ENCODE measurements around the gene OR51E1. TPM values are rescaled to one million over a fixed set of nuclear protein-coding genes. Genes with fewer than 3 reads are reported as not detected.

Gene OR51E1
- not detected for total RNA-seq
- long read RNA-seq, result 0 reads

DNA sequence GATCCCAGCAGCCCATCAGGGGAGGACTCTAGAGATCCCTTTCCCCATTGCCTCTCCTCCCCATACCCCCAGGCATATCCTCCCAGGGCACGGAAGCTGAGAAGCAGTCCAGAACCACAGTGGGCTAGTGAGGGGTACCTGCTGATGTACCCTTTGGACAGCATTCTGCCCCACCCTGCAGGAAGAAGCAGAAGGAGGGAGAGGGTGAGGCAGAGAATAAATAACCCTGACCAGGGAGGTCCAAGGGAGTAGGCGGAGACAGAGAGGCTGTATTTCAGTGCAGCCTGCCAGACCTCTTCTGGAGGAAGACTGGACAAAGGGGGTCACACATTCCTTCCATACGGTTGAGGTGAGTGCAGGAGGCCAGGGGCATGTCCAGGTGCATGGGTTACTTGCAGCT, at the start of gene OR51E1:
Gene OR51E1 (plus strand): TSS at position 301 of the 400 bp plus-strand sequence. CDS start 8,545 bp downstream, outside the sequence.
- intact Hi-C loops (cut with DNase I), result no loop called here
- Histone ChIP-seq H3K9me3 (no peaks in the 10 kb centered on the region), H3K27me3 (ENCODE audit: low read depth) (no peaks in the 10 kb centered on the region), H3K4me3 (no peak within 1 kb of the TSS), H3K36me3 (no peaks in the 10 kb centered on the region), H3K27ac (no peak within 1 kb of the TSS), H3K4me1 (no peaks in the 10 kb centered on the region)
- ATAC-seq, result no peak
- TF ChIP-seq, protein P1, sequence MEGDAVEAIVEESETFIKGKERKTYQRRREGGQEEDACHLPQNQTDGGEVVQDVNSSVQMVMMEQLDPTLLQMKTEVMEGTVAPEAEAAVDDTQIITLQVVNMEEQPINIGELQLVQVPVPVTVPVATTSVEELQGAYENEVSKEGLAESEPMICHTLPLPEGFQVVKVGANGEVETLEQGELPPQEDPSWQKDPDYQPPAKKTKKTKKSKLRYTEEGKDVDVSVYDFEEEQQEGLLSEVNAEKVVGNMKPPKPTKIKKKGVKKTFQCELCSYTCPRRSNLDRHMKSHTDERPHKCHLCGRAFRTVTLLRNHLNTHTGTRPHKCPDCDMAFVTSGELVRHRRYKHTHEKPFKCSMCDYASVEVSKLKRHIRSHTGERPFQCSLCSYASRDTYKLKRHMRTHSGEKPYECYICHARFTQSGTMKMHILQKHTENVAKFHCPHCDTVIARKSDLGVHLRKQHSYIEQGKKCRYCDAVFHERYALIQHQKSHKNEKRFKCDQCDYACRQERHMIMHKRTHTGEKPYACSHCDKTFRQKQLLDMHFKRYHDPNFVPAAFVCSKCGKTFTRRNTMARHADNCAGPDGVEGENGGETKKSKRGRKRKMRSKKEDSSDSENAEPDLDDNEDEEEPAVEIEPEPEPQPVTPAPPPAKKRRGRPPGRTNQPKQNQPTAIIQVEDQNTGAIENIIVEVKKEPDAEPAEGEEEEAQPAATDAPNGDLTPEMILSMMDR (IDR thresholded peaks at IDR 0.05), result no peak
- no peak for DNase-seq

- intact Hi-C loops (cut with DNase I), result no loop called here
- no peak for DNase-seq
- H3K4me1 ChIP-seq, result peaks cover 18% of the 10 kb centered on the region
- no peak overlapping the region for H3K27ac ChIP-seq
- H3K27me3 ChIP-seq (ENCODE audit: low read depth), result no peaks in the 10 kb centered on the region
- H3K4me3 ChIP-seq, result no peak overlapping the region
- no peak for ATAC-seq
- no peaks in the 10 kb centered on the region for H3K9me3 ChIP-seq
- H3K36me3 ChIP-seq, result peaks cover 53% of the 10 kb centered on the region
- TF ChIP-seq, protein P1 (IDR thresholded peaks at IDR 0.05), result no peak
Observed at GRCh38 chr11:4605057-4605456, 38.7 kb upstream of the OR51E1 start.

DNA sequence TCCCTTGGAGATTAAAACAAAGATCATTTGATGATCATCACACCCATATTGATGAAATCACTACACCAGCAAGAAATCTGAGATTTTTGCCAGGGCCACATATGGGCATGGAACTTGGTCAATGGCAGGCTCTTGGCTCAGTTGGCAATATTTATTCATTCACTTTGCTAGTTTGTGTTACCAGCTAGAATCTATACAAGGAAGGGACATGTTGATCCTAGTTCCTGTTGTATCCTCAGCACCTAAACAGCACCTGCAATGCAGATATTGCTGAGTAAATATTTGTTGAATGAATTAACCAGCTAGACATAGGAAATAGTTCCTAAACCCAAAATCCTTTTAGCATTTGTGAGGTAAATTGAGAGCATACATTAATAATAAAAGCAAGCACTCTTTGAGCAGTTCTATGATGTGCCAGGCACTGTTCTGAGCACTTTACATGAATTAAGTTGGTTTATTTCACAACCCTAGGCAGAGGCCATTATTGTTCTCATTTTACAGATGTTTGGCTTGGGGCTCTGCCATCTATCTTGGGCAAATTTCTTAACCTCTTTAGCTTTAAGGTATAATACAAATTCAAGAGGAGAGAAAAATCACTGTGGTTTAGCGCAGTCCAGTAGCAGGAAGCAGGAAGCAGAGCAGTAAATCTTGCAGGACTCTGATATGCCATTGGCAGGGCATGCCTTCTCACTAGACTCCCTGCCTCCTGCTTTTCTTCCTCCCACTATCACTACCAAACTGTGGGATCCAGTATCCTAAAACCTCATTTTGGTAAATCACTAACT, 37.4 kb upstream of the OR51E1 start:
- peak; percentile 25 to 27 for ATAC-seq
- Histone ChIP-seq H3K27ac (no peak overlapping the region), H3K4me3 (peak overlapping the region; percentile 75), H3K9me3 (no peaks in the 10 kb centered on the region), H3K4me1 (peaks cover 20% of the 10 kb centered on the region), H3K36me3 (peaks cover 39% of the 10 kb centered on the region), H3K27me3 (ENCODE audit: low read depth) (no peaks in the 10 kb centered on the region)
- intact Hi-C loops (cut with DNase I), result no loop called here
- no peak for DNase-seq
- TF ChIP-seq, protein P1 (IDR thresholded peaks at IDR 0.05), result no peak

- DNase-seq (no peak), ATAC-seq (no peak)
- intact Hi-C loops (cut with DNase I), result no loop called here
Observed at GRCh38 chr11:4607096-4607495, 36.7 kb upstream of the OR51E1 start.

DNA sequence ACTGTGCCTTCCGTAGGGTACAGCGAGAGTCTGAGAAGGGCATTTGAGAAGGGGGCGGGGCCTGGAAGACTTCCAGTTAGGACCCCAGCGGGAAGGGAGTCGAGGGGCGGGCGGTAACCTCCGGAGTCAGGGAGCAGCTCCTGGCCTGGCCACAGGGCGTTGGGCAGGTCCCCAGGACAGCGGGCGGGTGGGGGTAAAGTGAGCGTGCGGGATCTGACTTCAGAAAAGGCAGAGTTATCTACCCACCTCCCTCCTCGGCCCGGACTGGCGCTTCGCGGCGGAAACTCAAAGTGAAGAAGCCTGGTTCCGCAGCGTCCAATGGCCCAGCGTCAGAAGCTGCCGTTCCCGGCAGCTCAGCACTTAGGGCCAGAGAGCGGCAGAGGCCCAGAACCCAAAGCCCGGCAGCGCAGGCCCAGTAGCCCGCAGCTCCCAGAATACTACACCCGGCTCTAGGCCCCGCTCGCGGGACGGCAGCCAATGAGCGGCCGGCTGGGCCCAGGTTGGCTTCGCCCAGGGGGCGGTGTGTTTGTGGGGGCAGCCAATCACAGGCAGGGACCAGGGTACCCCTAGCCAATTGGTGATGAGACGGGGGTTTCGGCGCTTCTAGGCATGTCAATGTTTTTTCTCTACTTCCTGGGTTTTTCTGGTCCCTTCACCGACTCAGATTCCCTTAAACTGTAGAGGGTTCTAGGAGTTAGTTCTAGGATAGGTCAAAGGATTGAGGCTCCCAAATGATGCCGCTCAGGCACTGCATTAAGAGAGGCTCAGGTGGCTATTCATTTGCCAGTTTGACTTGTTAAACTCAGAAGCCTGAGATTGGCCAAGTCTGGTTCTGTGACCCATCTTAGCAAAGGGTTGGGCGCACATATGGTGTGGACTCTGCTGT, 35.8 kb upstream of the OR51E1 start, which contains the start of gene TRIM68:
Gene TRIM68 (minus strand): TSS at position 451 of the 886 bp plus-strand sequence. CDS start 2,727 bp downstream, outside the sequence.
- TF ChIP-seq, protein P1 (IDR thresholded peaks at IDR 0.05), result no peak
- DNase-seq, result peak; percentile 97
- peaks cover 23% of the 10 kb centered on the region for H3K36me3 ChIP-seq
- peak within 1 kb of the TSS; percentile 75 for H3K4me3 ChIP-seq
- peak; percentile 100 for ATAC-seq
- H3K9me3 ChIP-seq, result no peaks in the 10 kb centered on the region
- peak within 1 kb of the TSS; percentile 90 for H3K27ac ChIP-seq
- peaks cover 20% of the 10 kb centered on the region for H3K4me1 ChIP-seq
- intact Hi-C loops (cut with DNase I), result no loop called here
- no peaks in the 10 kb centered on the region for H3K27me3 ChIP-seq (ENCODE audit: low read depth)

More at GRCh38 chr11:4607096-4607495, 36.7 kb upstream of the OR51E1 start:
- TF ChIP-seq, protein P1 (IDR thresholded peaks at IDR 0.05), result no peak
- Histone ChIP-seq H3K4me3 (peak overlapping the region; percentile 75), H3K27ac (peak overlapping the region; percentile 90), H3K9me3 (no peaks in the 10 kb centered on the region), H3K4me1 (peaks cover 20% of the 10 kb centered on the region), H3K36me3 (peaks cover 32% of the 10 kb centered on the region), H3K27me3 (ENCODE audit: low read depth) (no peaks in the 10 kb centered on the region)

Data from lower lobe of right lung (tissue), 2 donors.